D721Med (cell line): ENCODE data around the gene ERICH2.
"Not testable (repeated sequence)": the region's sequence is repeated elsewhere in the genome, so short reads cannot be mapped to it uniquely, and the experiment has no call there.

ENCODE experiments used
- DNase-seq: peaks from one replicate; pipeline ENCODE4 v3.0.0; 2011; ENCODE audit warnings: low spot score; ENCODE audit not compliant: insufficient read length
- FAIRE-seq: peaks from 2 replicates; lab custom pipeline; 2011; peaks lifted over from hg19 to GRCh38; lab: Jason Lieb, UNC
- TF ChIP-seq, protein P1 (sequence below): IDR thresholded peaks from 2 replicates; pipeline ENCODE4 v1.5.1; 2012; ENCODE audit warnings: mild to moderate bottlenecking, control low read depth; ENCODE audit not compliant: insufficient read depth; ENCODE audit errors: missing control alignments

Gene ERICH2

GRCh38 chr2:170743530-170744239, 26.5 kb upstream of the ERICH2 start:
- no peak for DNase-seq
- TF ChIP-seq, protein P1, sequence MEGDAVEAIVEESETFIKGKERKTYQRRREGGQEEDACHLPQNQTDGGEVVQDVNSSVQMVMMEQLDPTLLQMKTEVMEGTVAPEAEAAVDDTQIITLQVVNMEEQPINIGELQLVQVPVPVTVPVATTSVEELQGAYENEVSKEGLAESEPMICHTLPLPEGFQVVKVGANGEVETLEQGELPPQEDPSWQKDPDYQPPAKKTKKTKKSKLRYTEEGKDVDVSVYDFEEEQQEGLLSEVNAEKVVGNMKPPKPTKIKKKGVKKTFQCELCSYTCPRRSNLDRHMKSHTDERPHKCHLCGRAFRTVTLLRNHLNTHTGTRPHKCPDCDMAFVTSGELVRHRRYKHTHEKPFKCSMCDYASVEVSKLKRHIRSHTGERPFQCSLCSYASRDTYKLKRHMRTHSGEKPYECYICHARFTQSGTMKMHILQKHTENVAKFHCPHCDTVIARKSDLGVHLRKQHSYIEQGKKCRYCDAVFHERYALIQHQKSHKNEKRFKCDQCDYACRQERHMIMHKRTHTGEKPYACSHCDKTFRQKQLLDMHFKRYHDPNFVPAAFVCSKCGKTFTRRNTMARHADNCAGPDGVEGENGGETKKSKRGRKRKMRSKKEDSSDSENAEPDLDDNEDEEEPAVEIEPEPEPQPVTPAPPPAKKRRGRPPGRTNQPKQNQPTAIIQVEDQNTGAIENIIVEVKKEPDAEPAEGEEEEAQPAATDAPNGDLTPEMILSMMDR: no peak
- FAIRE-seq: no peak

DNA sequence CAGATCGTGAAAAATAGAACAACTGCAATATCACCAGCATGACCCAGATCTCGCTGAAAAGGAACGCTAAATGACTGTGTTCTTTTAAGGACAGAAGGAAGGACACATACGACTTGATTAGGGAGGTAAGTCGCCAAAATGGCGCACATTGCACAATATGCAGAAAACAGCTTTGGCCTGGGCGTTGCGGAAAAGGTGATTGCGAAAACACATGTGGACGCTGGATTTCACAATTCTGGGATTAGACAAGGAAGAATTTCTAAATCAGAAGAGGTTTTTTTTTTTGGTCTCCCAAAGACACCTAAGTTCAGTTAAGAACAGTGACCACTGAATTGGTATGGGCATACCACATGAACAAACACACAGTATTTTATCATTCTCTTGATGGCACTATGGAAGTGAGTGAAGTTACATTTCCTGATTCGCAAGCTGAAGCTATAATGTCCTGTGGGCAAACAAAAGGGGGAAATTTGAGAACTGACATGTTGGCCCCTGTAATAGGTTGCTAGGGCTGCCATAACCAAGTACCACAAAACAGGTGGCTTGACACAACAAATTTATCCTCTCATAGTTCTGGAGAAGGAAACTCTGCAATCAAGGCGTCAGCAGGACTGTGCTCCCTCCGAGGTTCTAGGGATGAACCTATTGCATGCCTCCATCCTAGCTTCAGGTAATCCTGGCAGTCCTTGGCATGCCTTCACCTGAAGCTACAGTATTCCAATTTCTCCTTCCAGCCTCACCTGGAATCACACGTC, 25.8 kb upstream of the ERICH2 start:
- no peak for DNase-seq
- FAIRE-seq: no peak
- TF ChIP-seq, protein P1: no peak

GRCh38 chr2:170745305-170745704, 24.9 kb upstream of the ERICH2 start:
- DNase-seq: no peak
- TF ChIP-seq, protein P1: no peak
- FAIRE-seq: no peak

GRCh38 chr2:170747921-170748320, 22.3 kb upstream of the ERICH2 start:
- FAIRE-seq (no peak), DNase-seq (no peak)
- TF ChIP-seq, protein P1: no peak

DNA sequence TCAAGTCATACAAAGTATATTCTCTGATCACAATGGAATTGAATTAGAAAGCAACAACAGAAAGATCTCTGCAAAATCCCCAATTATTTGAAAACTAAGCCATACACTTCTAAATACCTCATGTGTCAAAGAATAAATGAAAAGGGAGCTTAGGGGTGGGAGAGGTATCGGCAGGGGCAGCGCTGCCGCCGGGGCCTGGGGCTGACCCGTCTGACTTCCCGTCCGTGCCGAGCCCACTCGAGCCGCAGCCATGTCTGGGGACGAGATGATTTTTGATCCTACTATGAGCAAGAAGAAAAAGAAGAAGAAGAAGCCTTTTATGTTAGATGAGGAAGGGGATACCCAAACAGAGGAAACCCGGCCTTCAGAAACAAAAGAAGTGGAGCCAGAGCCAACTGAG, 18.6 kb upstream of the ERICH2 start:
- DNase-seq, FAIRE-seq: not testable (repeated sequence)

DNA sequence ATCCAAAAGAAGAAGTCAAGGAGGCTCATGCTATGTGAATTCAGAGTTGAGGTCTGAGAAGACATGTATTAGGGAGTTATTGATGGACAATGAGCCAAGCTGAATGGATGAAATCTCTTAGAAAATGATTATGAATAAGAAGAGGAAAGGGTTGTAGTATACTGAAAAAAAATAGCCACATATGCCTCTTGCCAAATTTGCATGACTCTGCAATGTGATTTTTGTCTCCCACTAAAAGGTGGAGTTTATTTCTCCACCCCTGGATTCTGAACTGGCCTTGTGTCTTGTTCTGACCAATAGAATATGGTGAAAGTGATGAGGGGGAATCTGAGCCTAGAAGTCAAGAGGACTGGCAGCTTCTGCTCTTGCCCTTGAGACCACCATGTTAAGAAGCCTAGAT, 8.6 kb upstream of the ERICH2 start:
- TF ChIP-seq, protein P1: no peak
- DNase-seq (no peak), FAIRE-seq (no peak)

DNA sequence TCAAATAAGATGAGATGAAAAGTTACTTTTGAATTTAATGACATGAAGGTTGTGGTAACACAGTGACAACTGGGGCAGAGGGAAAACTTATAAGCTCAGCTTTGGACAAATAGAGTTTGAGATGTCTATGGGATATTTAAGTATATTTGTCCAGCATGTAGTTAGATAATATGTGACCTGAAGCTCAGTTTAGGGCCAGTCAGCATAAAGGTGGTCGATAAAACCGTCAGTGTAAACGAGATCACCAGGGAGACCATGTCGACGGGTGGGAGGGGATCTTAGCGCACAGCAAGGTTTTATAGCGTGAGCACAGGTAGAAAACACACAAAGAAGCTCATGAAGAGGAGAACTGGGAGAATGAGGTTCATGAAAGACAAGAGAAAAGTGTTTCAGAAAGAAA, 7.4 kb upstream of the ERICH2 start:
- DNase-seq (no peak), FAIRE-seq (no peak)
- TF ChIP-seq, protein P1: no peak
